Stimulated activated CD4-positive, alpha-beta T cell treated with anti-CD3 and anti-CD28 coated beads, Interleukin-15, amount 100 ng/mL, for 1 hour (primary cell): ENCODE measurements around the gene POLE.

Source experiments
- DNase-seq, 2 donors: peaks; one replicate each; pipeline ENCODE4 v3.0.0-alpha.2; 2020; ENCODE audit warnings: low read depth in 1 of 2, low spot score in 1 of 2

The POLE gene

GRCh38 chr12:132582582-132583410 lies 104.3 kb downstream of the POLE start:
- DNase-seq, result no peak

DNA sequence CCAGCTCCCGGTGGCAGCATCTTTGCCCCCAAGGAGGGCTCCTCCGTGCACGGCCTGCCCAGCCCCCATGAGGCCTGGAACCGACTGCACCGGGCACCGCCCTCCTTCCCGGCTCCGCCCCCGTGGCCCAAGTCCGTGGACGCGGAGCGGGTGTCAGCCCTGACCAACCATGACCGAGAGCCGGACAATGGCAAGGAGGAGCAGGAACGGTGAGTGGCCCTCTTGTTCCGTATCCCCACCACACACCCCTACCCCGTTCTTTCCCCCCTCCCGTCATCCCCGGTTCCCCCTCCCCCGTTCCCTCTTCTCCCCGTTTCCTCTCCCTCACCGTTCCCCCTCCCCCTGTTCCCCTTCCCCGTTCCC lies 105.1 kb downstream of the POLE start:
- DNase-seq, result no peak

GRCh38 chr12:132581348-132582057 lies 105.6 kb downstream of the POLE start:
- no peak for DNase-seq

DNA sequence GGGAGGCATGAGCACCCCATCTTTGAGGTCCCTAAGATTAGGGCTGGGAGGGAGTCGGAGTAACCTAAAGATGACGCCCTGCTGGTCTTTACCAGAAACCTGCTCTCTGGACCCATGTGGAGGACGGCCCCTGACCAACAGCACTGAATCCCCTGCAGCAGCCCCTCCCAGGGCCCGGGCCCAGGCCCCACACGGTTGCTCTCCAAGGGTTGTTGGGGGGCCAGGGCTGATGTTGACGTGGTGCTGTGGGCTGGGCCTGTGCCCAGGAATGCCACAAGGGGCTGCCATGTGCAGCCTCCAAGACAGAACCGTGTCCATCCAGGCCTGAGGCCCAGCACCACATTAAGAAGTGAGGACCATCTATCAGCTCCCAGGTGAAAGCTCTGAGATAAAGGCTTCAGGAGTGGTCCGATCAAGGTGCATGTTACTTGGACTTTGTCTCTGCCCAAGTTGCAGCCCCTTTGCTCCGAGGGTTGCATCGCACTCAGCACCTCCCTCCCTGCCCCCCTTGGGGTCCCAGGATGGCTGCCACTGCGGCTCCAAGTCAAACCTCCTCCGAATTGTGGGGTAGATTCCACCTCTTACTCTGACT lies 106.3 kb downstream of the POLE start:
- no peak for DNase-seq

GRCh38 chr12:132579744-132580143 lies 107.4 kb downstream of the POLE start:
- DNase-seq, result no peak

DNA sequence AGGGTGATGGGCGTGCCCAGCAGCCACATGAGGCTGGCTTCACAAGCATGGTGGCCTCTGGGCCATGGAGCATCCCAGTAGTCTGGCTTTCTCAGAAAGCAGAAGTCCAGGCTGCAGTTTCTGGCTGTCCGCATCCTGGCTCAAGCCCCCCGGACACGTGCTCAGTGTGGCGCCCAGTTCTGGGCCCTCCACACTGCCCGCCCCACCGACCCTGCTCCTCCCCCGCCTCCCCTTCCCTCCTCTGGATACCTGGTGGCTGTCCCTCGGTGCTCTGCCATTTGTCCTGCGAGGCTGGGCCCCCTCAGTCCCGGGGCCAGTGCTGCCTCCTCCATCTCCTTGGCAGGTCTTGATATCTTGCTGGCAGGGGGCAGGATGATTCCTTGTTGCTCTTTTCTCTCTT lies 108.3 kb downstream of the POLE start:
- no peak for DNase-seq

DNA sequence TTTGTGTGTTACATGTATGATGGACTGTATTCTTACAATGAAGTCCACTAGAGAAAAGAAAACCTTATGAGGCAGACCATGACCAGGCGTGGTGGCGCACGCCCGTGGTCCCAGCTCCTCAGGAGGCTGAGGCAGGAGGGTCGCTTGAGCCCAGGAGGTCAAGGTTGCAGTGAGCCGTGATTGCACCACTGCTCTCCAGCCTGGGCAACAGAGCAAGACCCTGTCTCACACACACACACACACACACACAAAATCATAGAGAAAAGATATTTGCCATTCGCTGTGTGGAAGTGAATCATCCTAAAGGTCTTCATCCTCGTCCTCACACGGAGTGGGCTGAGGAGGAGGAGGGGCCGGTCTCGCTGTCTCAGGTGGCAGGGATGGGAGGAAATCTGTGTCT lies 109.0 kb downstream of the POLE start:
- DNase-seq, result no peak

DNA sequence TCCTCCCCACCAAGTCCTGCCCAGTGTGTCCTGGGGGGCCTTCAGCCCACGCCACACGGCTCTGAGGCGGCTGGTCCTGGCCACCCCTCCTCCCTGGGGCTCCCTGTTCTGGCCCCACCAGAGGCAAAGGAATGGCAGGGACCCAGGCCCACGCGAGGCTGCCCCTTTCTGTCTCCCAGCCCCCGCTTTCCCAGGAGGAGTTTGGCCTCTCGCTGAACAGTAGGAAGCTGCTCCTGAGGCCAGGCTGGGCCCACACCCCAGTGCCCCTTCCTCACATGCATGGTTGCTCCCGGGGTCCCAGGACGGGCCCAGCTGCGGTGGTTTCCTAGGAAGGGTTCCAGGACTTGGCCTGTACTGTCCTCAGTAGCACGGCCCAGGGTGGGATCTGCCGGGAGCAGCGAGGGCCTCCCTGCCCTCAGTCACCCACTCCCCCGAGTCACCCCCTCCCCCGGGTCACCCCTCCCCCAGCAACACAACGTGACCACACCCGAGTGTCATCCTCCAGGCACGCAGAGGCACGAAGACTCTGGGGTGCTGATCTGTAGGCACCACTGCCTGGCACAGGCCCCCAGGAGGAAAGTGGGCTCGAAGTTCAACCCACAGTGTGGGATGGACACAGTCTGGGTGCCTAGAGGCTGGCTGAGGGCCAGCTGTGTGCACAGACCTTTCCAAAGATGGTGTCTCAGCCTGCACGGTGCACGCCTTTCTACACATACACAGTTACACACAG lies 109.8 kb downstream of the POLE start:
- no peak for DNase-seq

DNA sequence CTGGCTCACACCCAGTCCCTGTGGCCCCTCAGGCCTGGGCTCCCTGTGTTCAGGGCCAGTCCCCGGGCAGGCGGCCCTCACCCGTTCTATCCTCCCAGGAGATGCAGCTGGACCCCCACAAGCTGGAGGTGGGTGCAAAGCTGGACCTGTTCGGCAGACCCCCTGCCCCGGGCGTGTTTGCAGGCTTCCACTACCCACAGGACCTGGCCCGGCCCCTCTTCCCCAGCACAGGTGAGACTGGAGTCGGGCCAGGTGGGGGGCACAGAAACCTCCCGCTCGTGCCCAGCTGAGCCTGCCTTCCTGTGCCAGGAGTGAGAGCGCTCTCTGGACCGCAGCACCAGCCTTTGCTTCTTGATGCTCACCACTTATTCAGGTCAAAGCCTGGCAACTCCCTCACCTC lies 110.4 kb downstream of the POLE start:
- DNase-seq, result no peak

GRCh38 chr12:132575661-132576060 lies 111.5 kb downstream of the POLE start:
- DNase-seq, result no peak

GRCh38 chr12:132574271-132574996 lies 112.7 kb downstream of the POLE start:
- DNase-seq, result no peak
